Stimulated activated CD4-positive, alpha-beta T cell treated with anti-CD3 and anti-CD28 coated beads, Interleukin-12 subunit alpha, Interleukin-12 subunit beta, amount 100 ng/mL, for 4 hours (primary cell): ENCODE results near the gene HEPACAM.
"Not testable (repeated sequence)": the region's sequence is repeated elsewhere in the genome, so short reads cannot be mapped to it uniquely, and the experiment has no call there.

ENCODE experiments used
- DNase-seq: peaks from one replicate; pipeline ENCODE4 v3.0.0-alpha.2; 2020

HEPACAM gene, protein sequence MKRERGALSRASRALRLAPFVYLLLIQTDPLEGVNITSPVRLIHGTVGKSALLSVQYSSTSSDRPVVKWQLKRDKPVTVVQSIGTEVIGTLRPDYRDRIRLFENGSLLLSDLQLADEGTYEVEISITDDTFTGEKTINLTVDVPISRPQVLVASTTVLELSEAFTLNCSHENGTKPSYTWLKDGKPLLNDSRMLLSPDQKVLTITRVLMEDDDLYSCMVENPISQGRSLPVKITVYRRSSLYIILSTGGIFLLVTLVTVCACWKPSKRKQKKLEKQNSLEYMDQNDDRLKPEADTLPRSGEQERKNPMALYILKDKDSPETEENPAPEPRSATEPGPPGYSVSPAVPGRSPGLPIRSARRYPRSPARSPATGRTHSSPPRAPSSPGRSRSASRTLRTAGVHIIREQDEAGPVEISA

DNA sequence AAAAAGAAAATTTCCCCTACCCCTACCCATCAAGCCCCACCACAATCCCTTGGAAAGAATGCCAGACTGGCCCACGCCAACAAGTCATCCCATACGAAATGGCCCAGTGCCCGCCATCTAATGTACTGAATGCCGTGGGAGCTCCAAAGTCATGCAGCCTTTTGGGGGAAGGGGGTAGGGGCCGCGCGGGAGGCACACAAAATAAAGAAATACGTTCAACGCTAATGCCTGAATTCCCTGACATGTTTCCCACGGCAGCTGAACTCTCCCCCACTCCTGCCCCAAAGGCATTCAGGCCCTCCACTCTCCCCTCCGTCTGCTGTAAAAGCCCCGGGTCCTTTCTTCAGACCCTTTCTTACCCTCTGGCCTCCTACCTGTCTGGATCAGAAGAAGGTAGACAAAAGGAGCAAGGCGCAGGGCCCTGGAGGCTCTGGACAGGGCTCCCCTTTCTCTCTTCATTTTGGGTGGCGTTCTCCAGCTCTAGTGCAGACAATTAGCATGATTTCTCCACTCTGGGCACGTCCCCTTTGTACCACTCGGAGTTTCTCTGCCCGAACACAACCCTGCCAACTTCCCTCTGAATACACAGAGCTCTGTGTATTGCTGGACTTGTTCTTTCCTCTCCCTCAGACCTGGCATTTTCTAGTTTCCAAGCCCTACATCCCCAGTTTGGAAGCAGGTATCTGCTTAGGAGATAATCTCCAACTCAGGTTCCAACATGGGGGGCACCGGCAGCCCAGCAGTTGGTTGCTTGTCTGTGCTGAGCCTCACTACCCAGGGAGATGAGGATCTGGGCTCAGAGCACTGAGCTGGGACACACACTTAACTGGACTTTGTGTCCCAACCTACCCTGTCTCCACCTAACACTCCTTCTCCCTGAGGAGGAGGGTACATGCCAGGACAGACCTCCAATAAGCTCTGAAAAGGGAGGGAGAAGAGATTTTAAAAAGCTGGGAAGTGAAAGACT, at the start of gene HEPACAM:
HEPACAM (minus strand) TSS at position 500 of the 967 bp plus-strand sequence; CDS start at position 459, 41 bp downstream.
- DNase-seq, result no peak

DNA sequence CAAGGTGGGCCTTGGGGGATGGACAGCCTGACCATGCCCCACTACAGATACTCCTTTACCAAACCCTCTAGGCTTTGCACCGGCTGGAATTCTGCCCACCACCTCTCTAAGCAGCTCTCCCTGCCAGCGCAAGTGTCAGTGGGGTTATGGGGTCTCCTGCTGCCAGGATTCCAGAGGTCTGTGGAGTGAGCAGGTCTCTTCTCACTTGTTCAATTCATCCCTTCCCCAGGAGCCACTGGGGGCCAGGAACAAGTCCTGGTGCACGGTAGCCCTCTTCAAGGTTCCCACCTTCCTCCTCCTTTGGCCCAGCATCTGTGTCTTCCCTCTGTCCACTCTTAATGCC, 48.6 kb upstream of the HEPACAM start:
- no peak for DNase-seq

DNA sequence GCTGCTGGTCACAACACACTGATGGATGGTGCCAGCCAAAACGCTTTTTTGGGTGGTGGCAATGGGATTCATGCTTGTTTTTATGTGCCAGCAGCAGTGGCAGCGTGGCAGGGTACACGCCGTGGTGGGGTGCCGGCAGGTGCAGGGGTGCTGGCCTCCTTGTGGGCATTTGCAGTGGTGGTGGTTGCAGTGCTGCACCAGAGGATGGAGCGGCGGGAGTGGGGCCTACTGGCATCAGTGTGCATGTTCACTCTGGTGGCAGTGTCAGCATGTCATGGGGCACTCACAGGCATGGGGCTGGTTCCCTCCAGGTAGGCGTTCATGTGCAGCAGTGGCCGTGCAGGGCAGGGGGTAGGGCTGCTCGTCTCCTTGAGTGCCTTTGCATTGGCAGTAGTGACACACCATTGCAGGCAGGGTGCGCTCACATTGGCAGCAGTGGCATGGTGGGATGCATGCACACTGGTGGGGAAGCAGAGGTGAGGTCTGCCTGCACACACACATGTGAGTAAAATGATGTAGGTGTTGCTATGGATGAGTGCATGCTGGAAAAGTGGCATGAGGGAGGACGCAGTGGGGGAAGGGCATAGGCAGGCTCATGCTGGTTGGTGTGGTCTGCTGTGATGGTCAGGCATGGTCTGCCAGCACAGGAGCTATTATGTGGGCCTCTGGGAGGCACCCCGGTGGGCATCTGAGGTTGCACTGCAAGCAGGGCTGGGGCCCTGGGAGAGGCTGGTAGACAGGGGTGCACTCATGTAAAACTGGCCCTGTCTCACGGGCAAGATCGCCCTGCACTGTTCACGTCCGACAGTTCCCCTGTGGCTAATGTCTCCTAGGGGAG, 48.0 kb upstream of the HEPACAM start:
- no peak for DNase-seq

DNA sequence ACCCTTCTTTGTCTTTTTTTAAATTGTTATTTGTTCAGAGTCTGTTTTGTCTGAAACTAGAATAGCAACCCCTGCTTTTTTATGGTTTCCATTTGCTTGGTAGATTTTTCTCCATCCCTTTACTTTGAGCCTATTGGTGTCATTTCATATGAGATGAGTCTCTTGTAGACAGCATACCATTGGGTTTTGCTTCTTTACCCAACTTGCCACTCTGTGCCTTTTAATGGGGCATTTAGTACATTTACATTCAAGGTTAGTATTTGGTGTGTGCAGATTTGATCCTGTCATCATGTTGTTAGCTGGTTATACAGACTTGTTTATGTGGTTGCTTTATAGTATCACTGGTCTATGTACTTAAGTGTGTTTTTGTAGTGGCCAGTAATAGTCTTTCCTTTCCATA, 46.2 kb upstream of the HEPACAM start:
- DNase-seq, result no peak

DNA sequence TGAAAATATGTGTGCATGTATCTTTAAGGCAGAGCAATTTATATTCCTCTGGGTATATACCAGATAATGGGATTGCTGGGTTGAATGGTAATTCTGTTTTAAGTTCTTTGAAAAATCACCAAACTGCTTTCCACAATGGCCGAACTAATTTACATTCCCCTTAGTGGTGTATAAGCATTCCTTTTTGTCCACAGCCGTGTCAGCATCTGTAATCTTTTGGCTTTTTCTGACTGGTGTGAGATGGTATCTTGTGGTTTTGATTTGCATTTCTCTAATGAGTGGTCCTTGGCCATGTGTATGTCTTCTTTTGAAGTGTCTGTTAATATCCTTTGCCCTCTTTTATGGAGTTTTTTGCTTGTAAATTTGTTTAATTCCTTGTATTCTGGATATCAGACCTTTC, 42.5 kb upstream of the HEPACAM start:
- DNase-seq, result no peak

DNA sequence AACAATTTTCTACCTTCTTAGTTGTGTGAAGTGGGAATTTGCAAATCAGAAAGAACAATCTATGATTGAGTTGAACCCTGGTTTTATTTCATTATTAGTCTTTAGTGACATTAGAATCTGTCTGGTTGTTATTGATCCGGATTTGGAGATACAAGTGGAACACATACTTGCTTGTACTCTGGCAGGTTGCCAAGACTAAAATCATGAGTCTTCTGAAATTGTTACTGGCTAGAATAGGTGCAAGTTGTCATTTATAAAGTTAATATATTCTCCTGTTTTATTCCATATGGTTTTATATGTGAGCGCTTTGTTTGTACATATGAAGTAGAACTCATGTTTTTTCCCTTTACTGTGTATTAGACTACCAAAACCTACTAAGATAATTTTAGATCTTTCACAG, 41.2 kb upstream of the HEPACAM start:
- no peak for DNase-seq

DNA sequence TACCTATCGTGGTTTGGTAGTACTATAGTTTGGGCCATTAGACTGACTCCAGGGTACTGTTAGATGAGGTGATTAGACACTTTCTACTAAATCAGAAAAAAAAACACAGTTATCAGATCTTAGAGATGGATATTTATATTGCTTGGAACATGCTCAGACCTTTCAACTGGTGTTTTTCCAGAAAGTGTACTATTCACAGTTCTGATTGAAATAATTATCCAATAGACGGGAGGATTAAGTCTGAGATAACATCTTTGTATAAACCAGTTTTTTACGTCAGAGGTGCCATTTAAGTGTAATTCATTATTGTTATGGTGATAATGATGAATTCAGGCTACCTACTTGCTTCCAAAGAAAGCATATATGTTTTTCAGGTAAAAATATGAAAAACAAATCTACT, 40.7 kb upstream of the HEPACAM start:
- DNase-seq, result no peak

DNA sequence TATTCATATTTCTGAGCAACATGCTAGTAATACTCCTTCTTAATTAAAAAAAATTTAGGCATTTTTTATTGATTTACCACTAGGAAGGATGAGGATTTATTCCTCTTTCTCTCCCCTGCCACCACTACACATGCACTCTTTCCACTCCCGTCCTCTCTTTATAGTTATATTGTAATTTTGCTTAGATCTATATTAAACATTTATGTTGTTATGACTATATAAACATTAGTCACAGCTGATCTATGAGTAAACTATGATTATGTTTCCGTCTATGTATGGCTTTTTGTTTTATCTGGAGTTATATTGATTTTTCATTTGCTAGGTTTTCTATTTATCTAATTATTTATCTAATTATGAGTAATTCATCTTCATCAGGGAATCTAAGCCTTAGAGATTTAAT, 36.0 kb upstream of the HEPACAM start:
- DNase-seq, result no peak

DNA sequence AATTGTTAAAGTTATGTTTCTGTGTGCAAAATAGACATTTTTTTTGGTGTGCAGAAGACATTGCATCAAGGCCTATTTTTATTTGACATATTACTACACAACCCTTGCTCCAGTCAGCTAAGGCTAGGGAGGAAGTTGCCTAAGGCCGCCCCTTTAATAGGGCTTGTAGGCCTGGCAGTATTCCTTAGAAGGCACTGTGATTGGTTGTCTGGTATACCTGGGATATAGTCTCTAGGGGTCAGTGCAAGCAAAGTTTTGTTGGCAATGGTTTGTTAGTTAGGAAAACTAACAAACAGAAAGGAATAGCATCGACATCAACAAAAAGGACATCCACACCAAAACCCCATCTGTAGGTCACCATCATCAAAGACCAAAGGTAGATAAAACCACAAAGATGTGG, 35.1 kb upstream of the HEPACAM start:
- no peak for DNase-seq

DNA sequence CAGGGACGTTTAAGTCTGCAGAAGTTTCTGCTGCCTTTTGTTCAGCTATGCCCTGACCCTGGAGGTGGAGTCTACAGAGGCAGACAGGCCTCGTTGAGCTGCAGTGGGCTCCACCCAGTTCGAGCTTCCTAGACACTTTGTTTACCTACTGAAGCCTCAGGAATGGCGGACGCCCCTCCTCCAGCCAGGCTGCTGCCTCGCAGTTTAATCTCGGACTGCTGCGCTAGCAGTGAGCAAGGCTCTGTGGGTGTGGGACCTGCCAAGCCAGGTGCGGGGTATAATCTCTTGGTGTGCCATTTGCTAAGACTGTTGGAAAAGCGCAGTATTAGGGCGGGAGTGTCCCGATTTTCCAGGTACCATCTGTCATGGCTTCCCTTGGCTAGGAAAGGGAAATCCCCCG, 32.4 kb upstream of the HEPACAM start:
- DNase-seq, result not testable (repeated sequence)

DNA sequence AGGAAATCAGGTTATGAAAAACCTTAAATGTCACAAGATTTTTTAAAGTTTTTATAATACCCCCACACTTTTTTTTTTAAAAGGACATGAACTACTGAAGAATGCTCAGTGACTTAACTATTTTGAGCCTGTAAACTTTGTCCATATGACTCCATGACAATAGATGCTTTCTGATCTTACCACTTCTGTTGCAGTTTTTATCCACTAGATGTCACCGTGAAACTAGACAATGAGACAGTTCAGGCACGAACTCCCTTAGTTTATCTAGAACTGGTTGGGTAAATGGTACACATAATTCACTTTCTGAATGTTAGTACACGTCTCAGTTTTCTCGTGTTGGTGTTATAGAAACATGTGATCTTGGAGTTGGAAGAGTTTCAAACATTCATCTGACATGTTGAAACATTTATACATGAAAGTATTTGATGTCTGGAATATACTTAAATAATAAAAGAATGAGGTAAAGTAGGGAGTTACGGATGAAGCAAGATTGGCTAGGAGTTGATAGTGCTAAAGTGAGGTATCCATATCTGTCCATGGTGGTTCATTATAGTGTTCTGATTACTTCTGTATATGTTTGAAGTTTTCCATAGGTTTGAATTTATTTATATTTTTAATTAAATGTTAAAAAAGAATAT, 26.2 kb upstream of the HEPACAM start:
- DNase-seq, result no peak

DNA sequence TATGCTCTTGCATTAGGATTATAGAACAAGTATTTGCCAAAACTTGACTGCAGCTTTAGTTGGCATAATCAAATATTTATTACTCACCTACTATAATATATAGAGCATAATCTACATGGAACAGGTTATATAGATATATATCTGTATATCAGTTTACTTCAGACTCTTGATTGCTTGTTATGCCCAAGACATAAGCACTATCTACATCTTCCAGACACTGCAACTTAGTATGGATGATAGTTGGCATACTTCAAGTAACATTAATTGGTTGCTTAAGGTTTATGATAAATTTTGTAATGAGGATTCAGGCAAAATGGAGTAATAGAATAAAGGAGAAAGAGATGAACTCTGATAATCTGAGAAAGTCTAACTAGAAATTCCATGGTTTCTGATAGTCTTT, 19.2 kb upstream of the HEPACAM start:
- DNase-seq, result no peak

DNA sequence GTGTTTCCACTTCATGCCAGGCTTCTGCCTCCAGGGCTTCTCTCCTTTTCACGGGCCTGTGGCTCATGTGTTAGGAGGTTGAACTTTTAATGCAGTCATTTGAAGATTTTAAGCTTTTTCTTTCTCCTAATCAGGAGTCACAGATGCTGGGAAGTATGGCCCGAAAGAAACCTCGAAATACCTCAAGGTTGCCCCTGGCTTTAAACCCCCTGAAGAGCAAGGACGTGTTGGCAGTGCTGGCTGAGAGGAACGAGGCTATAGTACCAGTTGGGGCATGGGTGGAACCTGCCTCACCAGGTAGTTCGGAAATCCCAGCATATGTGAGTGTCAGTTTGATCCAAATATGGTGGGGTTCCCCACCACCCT, 18.7 kb upstream of the HEPACAM start:
- no peak for DNase-seq

DNA sequence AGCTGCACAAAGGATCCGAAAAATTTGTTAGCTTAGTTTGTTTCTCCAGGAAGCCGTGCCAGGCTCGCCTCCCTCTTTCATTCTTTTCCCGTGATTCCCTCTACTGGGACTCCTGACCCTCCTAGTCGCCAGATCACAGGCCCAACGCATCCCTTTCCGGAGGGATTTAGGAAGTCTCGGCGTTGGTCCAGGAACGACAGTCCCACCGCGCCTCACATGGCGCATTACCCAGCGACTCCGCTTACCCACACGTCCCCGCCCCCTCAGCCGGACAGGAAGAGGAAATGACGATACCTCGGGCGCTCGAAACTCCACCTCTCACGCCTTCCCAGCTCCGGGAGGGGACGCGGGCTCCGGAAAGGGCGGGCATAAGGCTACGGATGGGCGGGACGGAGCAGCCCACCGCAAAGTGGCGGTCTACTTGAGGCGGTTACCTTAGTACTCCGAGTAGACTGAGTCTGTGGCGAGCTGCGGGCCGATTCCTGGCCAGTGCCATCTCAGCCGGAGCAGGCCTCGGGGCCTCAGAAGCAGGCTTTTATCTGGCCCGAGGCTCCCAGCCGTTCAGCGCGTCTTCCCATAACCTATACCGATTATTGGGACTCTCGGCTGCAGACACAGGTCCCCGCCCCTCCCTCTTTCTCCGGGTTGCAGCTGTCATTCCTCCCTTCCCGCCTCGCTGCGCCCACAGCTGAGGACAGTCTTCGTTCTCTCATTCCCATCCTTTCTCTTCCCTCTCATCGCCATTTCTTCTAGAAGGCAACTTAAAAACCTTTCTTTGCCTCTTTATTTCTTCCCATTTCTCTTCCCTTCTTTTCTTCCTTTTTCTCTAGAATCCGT, 18.1 kb upstream of the HEPACAM start, which contains the start of gene CCDC15:
CCDC15 (plus strand) TSS at position 450 of the 837 bp plus-strand sequence. CDS start 531 bp downstream, outside the sequence.
- DNase-seq, result peak; percentile 94

DNA sequence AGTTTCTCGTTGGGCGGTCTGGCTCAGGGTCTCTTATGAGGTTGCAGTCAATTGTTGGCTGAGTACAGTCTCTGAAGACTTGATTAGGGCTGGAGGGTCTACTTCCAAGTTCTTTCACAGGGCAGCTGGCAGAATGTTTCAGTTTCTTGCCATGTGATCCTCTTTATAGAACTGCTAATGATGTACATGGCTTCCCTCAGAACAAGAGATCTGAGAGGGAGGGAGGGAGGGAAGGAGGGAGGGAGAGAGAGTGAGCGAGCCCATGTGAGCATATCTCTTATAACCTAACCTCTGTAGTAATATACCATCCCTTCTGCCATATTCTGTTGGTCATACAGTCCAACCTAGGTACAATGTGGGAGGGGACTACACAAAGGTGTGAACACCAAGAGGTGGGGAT, 15.5 kb upstream of the HEPACAM start:
- DNase-seq, result no peak

DNA sequence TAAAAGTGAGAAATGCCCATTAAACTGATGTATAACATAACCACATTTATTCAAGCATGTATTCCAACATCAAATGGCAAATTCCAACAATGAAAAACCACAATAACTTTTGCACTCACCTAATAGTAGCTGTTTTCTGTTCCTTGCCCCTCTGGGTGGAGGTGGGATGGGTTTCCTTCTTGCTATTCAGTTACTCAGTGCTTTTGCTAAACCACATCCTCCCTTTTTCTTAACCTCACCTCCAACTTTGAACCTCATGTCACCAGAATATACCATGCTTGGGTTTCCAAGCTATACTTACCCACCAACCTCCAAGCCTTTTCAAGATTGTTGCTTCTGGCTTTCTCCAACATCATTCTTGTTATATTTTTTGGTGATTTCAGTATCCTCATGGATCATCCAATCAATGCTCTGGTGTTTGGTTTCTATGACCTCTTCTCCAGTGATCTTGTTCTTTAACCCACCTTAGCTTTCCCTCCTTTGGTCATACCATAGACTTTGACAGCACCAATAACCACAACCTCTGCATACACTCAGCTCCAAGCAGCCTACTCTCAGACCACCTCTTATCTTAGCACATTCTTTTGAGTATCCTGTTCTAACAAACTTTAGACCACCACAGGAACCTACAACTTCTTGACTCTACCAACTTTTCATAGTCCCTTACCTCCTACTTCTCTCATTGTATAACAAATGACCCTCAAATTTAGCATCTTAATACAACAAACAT, 14.9 kb upstream of the HEPACAM start:
- DNase-seq, result no peak

DNA sequence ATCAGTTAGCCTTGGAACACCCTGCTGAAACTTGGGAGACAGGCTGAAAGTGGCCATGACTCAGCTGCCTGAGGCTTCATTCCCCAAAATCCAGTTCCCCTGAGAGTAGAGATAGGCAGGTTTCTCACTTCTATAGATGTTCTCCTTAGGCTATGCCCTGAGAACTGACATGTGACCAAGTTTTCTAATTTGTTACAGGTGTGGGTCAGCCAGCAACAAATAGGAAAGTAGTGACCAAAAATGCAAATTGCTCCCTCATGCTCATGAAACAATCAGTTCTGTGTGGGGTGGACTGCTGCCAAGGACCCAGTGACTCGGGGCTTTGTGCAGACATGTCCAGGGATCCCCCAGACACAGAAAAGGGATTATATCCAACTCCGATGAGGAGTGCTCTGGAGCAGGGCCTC, 10.9 kb upstream of the HEPACAM start:
- DNase-seq, result no peak

DNA sequence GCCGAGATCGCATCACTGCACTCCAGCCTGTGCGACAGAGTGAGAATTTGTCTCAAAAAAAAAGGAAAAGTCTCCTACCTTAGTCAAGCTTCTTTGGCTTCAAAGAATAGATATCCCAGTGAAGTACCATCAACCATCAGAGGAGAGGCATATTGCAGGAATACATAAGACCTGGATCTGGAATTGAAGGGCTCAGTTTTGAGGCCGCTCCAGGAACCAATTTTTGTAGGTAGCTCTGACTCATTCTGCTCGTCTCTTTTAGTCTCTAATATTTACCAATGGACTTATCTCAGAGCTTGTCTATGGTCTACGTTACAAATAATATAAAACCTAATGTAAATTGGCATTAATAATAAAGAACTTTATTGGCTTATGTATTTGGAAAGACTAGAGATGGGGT, 10.0 kb upstream of the HEPACAM start:
- DNase-seq, result no peak

DNA sequence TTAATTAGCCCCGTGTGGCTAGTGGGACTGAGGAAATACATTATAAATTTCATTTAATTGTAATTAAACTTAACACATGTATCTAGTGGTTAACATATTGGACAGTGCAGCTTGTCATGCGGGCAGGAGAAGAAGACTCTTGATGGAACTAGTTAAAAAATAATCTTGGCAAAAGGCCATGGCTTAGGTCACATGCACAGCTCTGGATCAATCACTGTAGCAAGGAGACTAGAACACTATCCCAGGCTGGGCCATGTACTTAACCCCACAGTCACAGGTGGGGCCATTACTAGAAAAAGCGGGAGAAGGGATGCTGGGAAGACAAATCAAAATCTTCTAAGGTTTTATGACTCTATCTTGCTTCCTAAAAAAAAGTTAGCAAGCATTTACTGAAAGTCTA, 8.7 kb upstream of the HEPACAM start:
- DNase-seq, result no peak

DNA sequence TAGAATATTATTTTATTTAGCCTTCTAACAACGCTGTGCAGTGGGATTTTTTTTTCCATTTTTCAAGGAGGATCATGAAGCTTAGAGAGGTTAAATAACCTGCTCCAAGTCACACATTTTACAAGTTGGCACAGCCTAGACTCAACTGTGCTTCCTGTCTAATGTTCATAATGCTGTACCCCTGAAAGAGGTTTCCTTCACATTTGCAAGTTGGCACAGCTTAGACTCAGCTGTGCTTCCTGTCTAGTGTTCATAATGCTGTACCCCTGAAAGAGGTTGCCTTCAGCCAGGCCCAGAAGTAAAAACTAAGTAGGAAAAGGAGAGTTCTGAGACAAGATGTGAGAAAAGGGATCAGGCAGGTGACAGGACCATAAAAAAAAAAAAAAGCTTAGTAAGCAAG, 7.9 kb upstream of the HEPACAM start:
- no peak for DNase-seq

DNA sequence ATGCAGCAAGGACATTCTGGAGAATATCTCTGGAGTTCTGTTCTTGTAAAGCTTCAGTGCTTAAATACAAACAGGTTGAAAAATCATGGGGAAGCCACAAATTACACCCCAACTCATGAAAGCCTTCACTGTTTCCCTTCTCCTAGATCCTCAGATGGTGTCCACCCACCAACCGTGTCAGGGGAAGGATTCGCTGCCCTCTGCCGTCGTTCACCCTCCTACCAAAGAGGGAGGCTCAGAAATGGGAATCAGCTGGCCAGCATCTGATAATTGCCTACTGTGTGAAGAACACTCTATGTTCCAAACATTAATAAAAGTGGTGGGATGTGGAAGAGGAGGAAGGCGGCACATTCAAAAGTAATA, 7.4 kb upstream of the HEPACAM start:
- DNase-seq, result no peak
